ENCODE measurements around the gene UMAD1. TPM values are rescaled to one million over a fixed set of nuclear protein-coding genes. Genes with fewer than 3 reads are reported as not detected.

Gene UMAD1
- total and polyA plus RNA-seq, 12 donors: 3.5 to 24.7 (median 17.0) TPM

- Histone ChIP-seq H3K36me3 (peaks cover 0 to 6% (median 0%) of the 10 kb centered on the region in 9 donors), H3K9me3 (no peaks in the 10 kb centered on the region), H3K4me3 (no peak overlapping the region), H3K4me1 (peaks cover 0 to 7% (median 0%) of the 10 kb centered on the region in 9 donors), H3K27me3 (no peaks in the 10 kb centered on the region), H3K27ac (no peak overlapping the region)
- WGBS, 2 donors: 92 to 96% methylated on average over 2 of the region's 2 CpGs
- no peak for DNase-seq
- TF ChIP-seq, protein P1, sequence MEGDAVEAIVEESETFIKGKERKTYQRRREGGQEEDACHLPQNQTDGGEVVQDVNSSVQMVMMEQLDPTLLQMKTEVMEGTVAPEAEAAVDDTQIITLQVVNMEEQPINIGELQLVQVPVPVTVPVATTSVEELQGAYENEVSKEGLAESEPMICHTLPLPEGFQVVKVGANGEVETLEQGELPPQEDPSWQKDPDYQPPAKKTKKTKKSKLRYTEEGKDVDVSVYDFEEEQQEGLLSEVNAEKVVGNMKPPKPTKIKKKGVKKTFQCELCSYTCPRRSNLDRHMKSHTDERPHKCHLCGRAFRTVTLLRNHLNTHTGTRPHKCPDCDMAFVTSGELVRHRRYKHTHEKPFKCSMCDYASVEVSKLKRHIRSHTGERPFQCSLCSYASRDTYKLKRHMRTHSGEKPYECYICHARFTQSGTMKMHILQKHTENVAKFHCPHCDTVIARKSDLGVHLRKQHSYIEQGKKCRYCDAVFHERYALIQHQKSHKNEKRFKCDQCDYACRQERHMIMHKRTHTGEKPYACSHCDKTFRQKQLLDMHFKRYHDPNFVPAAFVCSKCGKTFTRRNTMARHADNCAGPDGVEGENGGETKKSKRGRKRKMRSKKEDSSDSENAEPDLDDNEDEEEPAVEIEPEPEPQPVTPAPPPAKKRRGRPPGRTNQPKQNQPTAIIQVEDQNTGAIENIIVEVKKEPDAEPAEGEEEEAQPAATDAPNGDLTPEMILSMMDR (IDR thresholded peaks at IDR 0.05): no peak
- intact Hi-C loops (cut with DNase I): no loop called here
- no peak for ATAC-seq
These were observed 170.3 kb downstream of the UMAD1 start for GRCh38 chr7:7810826-7811225.

- intact Hi-C loops (cut with DNase I): no loop called here
- TF ChIP-seq, protein P1 (IDR thresholded peaks at IDR 0.05): no peak
These were observed 171.6 kb downstream of the UMAD1 start for GRCh38 chr7:7812112-7812511.

DNA sequence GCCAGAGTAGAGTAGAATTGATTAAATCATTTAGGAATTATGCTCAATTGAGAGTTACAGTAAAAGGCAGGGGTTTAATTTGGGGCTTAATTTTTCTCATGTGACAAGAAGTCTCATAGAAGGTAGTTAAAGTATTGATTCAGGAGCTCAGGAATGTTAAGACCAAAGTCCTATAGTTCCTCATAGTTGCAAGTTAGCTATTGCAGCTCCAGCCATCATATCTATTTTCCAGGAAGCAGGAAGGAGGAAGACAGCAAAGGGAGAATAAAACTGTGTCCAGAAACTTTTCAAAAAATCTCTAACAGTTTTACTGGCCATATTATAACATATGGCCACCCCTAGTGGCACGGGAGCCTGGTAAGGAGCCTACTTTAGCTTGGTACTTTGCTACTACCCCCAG lies 174.8 kb downstream of the UMAD1 start:
- TF ChIP-seq, protein P1 (IDR thresholded peaks at IDR 0.05): no peak
- WGBS, 2 donors: 95 to 98% methylated on average over 1 of the region's 1 CpG
- intact Hi-C loops (cut with DNase I): no loop called here
- Histone ChIP-seq H3K4me3 (no peak overlapping the region), H3K27me3 (no peaks in the 10 kb centered on the region), H3K4me1 (peaks cover 0 to 15% (median 0%) of the 10 kb centered on the region in 9 donors), H3K27ac (no peak overlapping the region), H3K9me3 (no peaks in the 10 kb centered on the region), H3K36me3 (peaks cover 0 to 6% (median 0%) of the 10 kb centered on the region in 9 donors)
- no peak for DNase-seq
- ATAC-seq: no peak

More at GRCh38 chr7:7812112-7812511, 171.6 kb downstream of the UMAD1 start:
- no peak overlapping the region for H3K4me3 ChIP-seq
- H3K4me1 ChIP-seq: peaks cover 0 to 15% (median 0%) of the 10 kb centered on the region in 9 donors
- 97 to 100% methylated on average over 1 of the region's 1 CpG for WGBS, 2 donors
- no peaks in the 10 kb centered on the region for H3K9me3 ChIP-seq
- H3K27ac ChIP-seq: no peak overlapping the region
- H3K36me3 ChIP-seq: peaks cover 0 to 6% (median 0%) of the 10 kb centered on the region in 9 donors
- no peaks in the 10 kb centered on the region for H3K27me3 ChIP-seq
- ATAC-seq: no peak
- no peak for DNase-seq

- no peak overlapping the region for H3K4me3 ChIP-seq
- WGBS, 2 donors: 79 to 81% methylated on average over 7 of the region's 7 CpGs
- no peaks in the 10 kb centered on the region for H3K9me3 ChIP-seq
- intact Hi-C loops (cut with DNase I): no loop called here
- H3K27ac ChIP-seq: no peak overlapping the region
- H3K27me3 ChIP-seq: no peaks in the 10 kb centered on the region
- H3K36me3 ChIP-seq: peaks cover 0 to 6% (median 0%) of the 10 kb centered on the region in 9 donors
- H3K4me1 ChIP-seq: peaks cover 0 to 15% (median 0%) of the 10 kb centered on the region in 9 donors
- no peak for DNase-seq
- TF ChIP-seq, protein P1 (IDR thresholded peaks at IDR 0.05): no peak
- no peak for ATAC-seq
These were observed 175.5 kb downstream of the UMAD1 start for GRCh38 chr7:7816084-7816483.
